HEK293T (cell line): Measurements from ENCODE around the gene ESR2.

Experiments
- ARNT ChIP-seq: fragments of 450-650 bp; IDR thresholded peaks from 2 replicates; pipeline ENCODE4 v1.6.1; 2017; ENCODE audit warnings: mild to moderate bottlenecking
- BHLHE40 ChIP-seq: fragments of 450-650 bp; IDR thresholded peaks from 2 replicates; pipeline ENCODE4 v1.6.1; 2016; ENCODE audit warnings: mild to moderate bottlenecking, moderate library complexity, borderline replicate concordance
- ELF4 ChIP-seq: fragments of 450-650 bp; IDR thresholded peaks from 2 replicates; pipeline ENCODE4 v1.6.1; 2017; ENCODE audit warnings: antibody characterized with exemption
- FOXA1 ChIP-seq: fragments of 450-650 bp; IDR thresholded peaks from 2 replicates; pipeline ENCODE4 v1.6.1; 2016; ENCODE audit warnings: mild to moderate bottlenecking
- FOXM1 ChIP-seq: fragments of 450-650 bp; IDR thresholded peaks from 2 replicates; pipeline ENCODE4 v1.6.1; 2017; ENCODE audit warnings: mild to moderate bottlenecking, borderline replicate concordance
- HDGF ChIP-seq: fragments of 450-650 bp; IDR thresholded peaks from 2 replicates; pipeline ENCODE4 v1.6.1; 2017; ENCODE audit warnings: antibody characterized with exemption, borderline replicate concordance
- NFRKB ChIP-seq: fragments of 450-650 bp; IDR thresholded peaks from 2 replicates; pipeline ENCODE4 v1.6.1; 2016; ENCODE audit warnings: mild to moderate bottlenecking, moderate library complexity
- SP1 ChIP-seq: fragments of 450-650 bp; IDR thresholded peaks from 2 replicates; pipeline ENCODE4 v1.6.1; 2017
- SUZ12 ChIP-seq: fragments of 450-650 bp; IDR thresholded peaks from 2 replicates; pipeline ENCODE4 v1.6.1; 2016; ENCODE audit warnings: mild to moderate bottlenecking
- TARDBP ChIP-seq: fragments of 450-650 bp; IDR thresholded peaks from 2 replicates; pipeline ENCODE4 v1.6.1; 2016

- TF ChIP-seq ELF4 (no peak), SP1 (no peak), FOXM1 (no peak), TARDBP (no peak), HDGF (no peak), FOXA1 (no peak), BHLHE40 (no peak), SUZ12 (no peak), ARNT (no peak), NFRKB (no peak)
Measured at GRCh38 chr14:64049616-64050381, 244.4 kb downstream of the ESR2 start.
